ENCODE results near the gene C21orf58.
"Not testable (repeated sequence)": the region's sequence is repeated elsewhere in the genome, so short reads cannot be mapped to it uniquely, and the experiment has no call there.

C21orf58 gene
- total RNA-seq: 0.54 to 13.6 (median 2.2) reads per million in 17 experiments

DNA sequence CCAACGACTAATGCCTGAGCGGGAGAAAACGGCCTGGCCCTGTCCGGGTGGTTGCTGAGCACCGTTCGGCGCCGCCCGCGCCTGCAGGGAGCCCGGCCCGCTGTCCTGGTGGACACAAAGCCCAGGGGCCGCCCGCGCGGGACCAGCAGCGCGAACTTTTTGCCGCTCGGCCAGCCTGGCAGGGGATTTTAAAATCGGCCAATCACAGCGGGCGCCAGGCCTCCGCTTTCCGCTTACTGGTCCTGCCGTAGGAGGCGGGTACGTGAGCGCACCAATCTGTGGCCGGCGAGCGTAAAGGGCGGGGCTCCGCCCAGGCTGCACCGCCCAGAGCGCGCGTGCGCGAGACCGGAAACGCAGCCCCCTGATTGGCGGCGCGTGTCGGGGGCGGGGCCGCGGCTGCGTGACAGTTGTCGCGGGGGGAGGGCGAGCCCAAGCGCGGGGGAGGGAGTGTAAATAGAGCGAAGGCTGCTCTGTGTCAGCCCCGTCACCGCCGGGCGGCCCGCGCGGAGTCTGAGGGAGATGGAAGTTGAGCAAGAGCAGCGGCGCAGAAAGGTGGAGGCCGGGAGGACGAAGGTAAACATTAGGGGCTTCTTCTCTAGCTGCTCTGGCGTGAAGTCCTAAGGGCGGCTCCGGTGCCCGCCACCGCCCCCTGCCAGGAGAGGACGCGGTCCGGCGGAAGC, at the start of gene C21orf58, which contains the start of gene PCNT:
C21orf58 (minus strand) TSS at position 161 of the 680 bp plus-strand sequence. CDS start 1,132 bp downstream, outside the sequence.
PCNT (plus strand) TSS at position 447 of the 680 bp plus-strand sequence; CDS start at position 520, 73 bp downstream.
- peak; percentile 99 to 100 (median 100) for DNase-seq

DNA sequence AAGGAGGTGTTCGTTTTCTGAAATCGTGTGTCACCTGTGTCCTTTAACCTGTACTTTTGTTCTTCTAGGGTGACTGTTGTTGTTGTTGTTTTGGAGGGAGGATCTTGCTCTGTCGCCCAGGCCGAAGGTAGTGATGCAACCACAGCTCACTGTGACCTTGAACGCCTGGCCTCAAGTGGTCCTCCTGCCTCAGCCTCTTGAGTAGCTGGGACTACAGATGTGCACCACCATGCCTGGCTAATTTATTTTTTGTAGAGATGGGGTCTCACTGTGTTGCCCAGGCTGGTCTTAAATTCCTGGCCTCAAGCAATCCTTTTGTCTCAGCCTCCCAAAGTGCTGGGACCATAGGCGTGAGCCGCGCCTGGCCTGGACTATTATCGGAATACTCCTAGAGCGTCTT, 49.3 kb upstream of the C21orf58 start:
- not testable (repeated sequence) for DNase-seq

- DNase-seq: no peak
These were observed 48.4 kb upstream of the C21orf58 start for GRCh38 chr21:46372014-46372485.

DNA sequence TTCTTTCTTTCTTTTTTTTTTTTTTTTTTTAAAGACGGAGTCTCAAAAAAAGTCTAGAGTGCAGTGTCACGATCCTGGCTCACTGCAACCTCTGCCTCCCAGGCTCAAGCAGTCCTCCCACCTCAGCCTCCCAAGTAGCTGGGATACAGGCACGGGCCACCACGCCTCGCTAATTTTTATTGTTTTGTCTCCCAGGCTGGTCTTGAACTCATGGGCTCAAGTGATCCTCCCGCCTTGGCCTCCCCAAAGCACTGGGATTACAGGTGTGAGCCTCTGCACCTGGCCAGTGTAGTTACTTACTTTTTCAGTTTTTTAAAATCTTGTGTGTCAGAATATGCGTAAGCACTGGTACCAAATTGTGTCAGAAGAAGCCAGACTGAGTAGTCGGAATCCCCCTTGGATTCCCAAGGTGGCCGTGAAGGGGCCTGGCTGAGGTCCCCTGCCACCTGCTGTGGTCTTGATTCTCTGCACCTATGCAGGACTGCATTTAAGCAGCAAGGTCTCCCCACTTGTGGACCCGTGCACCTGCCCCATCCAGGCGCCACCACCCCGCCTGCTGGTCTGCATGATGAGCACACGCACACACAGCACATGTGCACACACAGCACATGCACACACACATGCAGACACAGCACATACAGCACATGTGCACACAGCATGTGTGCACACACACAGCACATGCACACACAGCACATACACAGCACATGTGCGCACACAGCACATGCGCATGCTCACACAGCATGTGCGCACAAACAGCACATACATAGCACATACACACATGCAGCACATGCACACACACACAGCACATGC, 47.7 kb upstream of the C21orf58 start:
- DNase-seq: no peak

DNA sequence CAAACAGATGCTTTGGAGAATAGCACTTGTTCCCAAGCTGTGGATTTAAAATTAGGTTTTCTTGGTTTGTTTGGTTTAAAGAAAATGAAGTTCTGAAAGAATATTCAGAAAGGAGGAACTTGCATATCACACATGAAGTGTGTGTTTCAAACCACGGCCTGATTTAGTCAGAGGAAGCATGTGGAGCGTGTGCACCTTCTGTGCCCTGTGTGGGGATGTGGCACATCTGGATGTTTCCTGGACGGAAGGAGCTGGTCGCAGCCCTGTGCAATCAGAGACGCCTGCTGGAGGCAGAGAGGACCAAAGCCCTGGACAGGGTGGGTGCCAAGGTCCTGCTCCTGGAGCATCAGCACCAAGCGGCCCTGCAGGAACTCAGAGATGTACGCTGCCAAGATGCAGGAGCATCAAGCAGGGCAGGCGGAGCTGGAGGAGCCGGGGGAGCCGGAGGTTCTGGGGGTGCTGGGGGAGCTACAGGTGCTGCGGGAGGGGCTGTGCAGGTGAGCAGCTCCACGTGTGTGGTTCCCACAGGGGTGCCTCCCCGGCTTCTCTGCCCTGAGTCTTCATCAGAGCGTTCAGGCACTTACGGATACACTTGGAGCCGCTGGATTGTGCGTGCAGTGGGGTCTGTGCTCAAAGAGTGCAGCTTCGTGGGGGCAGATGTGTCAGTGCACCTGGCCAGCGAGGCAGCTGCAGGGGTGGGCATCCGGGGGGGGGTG, 46.0 kb upstream of the C21orf58 start:
- peak; percentile 22 to 65 (median 45) for DNase-seq

- peak; percentile 31 to 63 (median 52) for DNase-seq
These were observed 45.0 kb upstream of the C21orf58 start for GRCh38 chr21:46368533-46369285.

GRCh38 chr21:46366966-46367365, 43.3 kb upstream of the C21orf58 start:
- DNase-seq: no peak

DNA sequence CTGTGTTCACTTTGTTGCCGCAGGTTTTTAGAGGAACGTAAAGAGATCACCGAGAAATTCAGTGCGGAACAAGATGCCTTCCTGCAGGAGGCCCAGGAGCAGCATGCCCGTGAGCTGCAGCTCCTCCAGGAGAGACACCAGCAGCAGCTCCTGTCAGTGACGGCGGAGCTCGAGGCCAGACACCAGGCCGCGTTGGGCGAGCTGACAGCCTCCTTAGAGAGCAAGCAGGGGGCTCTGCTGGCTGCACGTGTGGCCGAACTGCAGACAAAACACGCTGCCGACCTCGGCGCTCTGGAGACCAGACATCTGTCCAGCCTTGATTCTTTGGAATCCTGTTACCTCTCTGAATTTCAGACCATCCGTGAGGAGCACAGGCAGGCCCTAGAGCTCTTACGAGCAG, 42.9 kb upstream of the C21orf58 start:
- DNase-seq: no peak

DNA sequence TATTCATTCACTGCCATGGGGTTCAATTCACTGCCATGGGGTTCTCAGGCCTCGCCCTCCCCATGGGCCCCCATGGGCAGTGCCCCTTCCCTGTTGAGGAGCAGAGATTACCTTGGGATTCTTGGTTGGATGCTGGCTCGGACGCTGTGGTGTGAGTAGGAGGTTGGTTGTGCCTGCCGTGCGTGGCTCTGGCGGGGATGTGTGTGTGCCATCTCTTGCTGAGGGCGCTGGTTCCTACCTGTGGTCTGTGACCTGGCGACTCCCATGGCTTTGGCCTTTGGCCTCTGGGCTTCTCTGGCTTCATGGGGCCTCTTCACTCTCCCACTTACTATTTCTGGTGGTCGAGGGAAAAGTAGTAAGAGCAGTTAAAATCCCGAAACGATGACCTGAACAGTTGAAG, 42.4 kb upstream of the C21orf58 start:
- DNase-seq: no peak

GRCh38 chr21:46363698-46364097, 40.0 kb upstream of the C21orf58 start:
- no peak for DNase-seq

- no peak for DNase-seq
These were observed 39.3 kb upstream of the C21orf58 start for GRCh38 chr21:46362946-46363345.

- DNase-seq: no peak
These were observed 38.3 kb upstream of the C21orf58 start for GRCh38 chr21:46361935-46362334.

DNA sequence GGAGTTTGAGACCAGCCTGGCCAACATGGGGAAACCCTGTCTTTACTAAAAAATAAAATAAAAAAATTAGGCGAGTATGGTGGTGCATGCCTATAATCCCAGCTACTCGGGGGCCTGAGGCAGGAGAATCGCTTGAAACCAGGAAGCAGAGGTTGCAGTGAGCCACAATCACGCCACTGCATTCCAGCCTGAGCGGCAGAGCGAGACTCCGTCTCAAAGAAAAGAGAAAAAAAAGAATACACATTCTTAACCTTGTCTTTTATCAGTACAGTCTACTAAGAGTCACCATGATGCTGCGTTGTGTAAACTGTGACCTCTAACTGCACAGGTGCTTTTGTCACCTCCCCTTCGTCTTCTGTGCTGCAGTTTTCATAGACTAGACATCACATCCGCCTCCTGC, 37.5 kb upstream of the C21orf58 start:
- no peak for DNase-seq

GRCh38 chr21:46357684-46358425, 34.2 kb upstream of the C21orf58 start:
- DNase-seq: no peak

DNA sequence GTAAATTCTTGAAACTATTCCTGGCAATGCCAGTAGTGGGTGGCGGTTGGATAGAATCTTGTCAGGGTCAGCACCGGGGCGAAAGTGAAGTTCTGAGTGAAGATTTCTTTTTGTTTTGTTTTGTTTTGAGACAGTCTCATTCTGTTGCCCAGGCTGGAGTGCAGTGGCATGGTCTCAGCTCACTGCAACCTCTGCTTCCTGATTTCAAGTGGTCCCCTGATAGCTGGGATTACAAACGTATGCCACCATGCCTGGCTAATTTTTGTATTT, 33.6 kb upstream of the C21orf58 start:
- no peak for DNase-seq

DNA sequence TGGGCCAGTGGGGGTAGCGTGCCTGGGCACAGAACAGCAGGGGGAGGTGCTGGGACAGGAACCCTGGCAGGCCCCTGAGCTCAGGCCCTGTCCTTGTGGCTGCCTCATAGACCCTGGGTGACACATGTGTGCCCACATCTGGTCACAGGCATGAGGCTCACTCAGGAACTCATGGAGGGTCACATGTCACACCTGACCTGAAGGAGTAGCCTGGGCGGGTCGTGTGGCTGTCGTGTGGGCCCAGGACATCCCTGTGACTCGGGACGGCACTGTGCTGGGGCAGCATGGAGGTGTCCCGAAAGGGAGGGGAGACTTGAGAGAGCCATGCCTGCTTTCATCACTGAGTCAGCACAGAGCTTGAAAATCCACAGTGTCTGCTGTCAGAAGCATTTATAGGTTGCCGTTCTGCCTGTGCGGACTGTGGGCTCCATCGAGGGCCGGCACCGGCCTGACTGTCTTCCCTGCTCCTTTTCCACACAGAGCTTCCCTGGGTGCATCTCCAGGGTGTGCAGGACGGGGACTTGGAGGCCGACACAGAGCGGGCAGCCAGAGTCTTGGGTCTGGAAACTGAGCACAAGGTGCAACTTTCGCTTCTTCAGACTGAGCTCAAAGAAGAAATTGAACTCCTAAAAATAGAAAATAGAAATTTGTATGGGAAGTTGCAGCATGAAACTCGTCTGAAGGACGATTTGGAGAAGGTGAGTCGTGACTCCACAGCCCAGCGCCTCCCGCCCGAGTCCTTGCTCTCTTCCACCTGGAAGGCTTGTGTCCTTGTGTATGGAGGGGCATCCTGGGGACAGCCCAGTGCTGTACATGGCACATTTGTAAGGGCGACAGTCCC, 33.0 kb upstream of the C21orf58 start:
- DNase-seq: no peak

DNA sequence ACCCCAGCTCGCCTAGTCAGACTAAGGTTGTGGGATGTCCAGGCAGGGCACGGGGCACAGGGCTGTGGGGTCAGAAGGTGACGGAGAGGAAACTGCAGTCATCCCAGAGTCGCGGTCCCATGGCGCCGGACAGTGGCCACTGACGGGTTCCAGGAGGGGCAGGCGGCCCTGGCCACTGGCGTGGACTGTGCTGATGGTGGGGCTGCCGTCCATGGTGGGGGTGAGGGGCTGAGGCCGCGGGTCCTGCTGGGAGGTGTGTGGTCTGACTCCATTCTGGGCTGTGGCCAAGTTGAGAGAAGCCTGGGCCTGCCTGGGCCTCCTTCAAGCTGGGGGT, 32.3 kb upstream of the C21orf58 start:
- no peak for DNase-seq

DNA sequence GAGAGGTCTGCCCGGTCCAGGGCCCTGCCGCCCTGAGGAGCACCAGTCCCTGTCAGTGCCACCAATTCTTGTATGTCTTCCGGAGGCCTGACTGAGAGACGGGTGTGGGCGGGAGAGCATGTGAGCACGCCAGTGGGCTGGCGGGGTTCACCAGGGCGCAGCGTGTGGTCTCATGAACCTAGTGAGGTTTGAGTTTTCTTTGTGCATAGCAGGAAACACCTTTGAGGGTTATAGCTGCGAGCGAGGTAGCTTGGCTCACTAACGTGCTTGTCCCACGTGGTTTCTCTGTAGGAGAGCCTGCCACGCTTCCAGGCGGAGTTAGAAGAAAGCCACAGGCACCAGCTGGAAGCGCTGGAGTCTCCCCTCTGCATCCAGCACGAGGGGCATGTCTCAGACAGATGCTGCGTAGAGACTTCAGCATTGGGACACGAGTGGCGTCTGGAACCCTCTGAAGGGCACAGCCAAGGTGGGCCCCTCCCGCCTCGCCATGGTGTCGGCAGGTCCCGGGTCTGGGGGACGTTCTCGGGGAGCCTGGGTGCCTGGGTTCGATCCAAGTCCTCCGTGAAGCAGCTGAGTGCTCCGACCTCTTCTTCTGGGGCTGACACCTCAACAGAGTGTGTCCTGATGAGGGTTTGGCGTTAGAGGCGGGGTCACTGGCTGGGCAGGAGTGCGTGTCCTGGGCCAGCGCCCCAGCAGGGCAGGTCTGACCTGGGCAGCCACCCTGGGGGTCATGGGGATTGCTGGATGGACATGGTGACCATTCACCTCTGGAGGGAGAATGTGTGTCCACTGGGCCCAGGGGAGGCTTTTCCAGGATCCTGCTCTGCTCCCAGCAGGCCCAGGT, 31.7 kb upstream of the C21orf58 start:
- no peak for DNase-seq

- no peak for DNase-seq
These were observed 30.8 kb upstream of the C21orf58 start for GRCh38 chr21:46354518-46354917.

DNA sequence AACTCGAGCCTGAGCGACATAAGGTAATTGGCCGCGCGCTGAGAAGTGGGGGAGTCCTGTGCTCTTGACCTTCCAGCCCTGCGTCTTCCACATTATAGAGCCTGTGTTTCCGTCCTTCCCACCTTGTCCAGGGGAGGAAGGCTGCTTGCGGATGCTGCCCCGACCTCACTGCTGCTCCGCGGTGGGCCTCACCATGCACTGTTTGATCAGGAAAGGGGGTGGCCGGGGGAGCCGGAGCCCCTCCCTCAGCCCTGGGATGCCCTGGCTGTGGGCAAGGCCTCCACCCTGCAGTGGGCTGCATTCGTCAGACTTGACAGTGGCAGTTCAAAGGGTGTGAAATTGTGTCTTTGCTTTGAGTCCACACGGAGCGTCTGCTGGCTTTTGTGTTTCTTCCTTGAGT, 30.4 kb upstream of the C21orf58 start:
- no peak for DNase-seq
